SW 1271 (cell line): ENCODE results near the gene FAM200A.
"Not testable (repeated sequence)": the region's sequence is repeated elsewhere in the genome, so short reads cannot be mapped to it uniquely, and the experiment has no call there.

Source experiments
- DNase-seq, 2 experiments: peaks; one replicate each; lab custom pipeline; 2025; lab: John Stamatoyannopoulos, UW

Gene FAM200A

DNA sequence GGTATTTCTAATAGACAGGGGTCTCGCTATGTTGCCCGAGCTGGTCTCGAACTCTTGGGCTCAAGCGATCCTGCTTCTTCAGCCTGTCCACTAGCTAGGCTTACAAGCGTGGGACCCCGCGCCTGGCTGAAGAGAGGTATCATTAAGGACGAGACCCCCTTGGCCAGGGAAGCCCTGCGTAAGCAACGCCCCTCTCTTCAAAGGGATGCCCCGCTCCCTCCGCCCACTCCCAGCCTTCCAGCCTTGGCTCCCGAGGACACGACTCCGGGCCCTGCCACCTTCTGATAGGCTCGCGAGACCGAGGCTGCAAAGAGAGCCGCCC, 47.7 kb downstream of the FAM200A start:
- DNase-seq: peak in 1 of 2 experiments; percentile 95

DNA sequence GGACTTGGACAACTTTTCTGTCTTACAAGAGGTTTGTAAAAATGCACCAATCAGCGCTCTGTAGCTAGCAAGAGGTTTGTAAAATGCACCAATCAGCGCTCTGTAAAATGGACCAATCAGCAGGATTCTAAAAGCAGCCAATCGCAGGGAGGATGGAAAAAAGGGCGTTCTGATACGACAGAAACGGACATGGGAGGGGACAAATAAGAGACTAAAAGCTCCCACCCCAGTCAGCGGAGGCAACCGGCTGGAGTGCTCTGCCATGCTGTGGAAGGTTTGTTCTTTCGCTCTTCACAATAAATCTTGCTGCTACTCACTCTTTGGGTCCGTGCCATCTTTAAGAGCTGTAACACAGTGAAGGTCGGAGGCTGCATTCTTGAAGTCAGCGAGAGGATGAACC, 50.7 kb downstream of the FAM200A start:
- not testable (repeated sequence) for DNase-seq

DNA sequence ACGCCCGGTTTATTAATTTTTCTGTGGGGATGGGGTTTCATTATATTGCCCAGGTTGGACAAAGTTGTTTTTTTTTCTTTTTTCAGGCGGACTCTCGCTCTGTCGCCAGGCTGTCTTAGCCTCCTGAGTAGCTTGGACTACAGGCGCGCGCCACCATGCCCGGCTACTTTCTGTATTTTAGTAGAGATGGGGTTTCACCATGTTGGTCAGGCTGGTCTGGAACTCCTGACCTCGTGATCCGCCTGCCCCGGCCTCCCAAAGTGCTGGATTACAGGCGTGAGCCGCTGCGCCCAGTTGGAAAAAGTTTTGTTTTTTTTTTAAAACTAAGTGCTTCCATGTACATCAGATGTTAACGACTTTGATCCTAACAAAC, 51.3 kb downstream of the FAM200A start:
- no peak for DNase-seq

DNA sequence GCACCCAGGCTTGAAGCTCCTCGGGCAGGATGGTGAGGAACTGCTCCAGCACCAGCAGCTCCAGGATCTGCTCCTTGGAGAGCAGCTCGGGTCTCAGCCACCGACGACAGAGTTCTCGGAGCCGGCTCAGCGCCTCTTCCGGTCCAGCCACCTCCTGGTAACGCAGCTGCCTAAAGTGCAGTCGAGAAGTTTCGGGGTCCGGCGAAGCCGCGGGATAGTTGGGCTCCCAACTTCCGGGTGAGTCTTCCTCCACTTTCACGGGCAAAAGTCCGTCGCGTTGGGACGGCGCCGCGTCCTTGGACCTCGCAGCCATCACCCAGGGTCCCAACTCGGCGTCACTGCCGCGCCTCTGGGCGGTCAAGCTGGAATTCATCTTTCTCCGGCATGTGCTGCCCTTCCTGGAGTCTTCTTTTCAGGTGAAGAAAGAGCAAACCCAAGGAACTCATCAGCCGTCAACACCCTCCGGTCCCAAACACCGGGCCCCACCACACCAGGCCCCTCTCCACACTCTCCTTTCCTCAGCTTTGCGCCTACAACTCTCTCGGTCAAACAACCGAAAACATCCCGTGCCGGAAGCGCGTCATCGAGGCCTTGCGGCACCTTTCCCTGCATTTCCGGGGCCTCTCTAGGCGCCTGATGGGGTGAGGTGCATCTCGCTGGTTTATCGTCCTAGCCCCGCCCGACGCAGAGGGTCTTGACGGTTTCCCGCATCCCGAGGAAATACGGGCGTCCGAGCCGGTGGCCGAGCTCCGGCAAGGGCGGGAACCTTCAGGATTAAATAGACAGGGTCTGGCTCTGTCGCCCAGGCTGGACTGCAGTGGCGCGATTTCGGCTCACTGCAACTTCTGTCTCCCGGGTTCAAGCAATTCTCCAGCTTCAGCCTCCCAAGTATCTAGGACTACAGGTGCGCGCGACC, 51.9 kb downstream of the FAM200A start, which contains the start of gene ZNF394:
Gene ZNF394, minus strand, starts transcription at position 561 of the 916 bp plus-strand sequence. Its CDS starts 188 bp downstream, at position 373.
- DNase-seq: peak; percentile 87 to 92

DNA sequence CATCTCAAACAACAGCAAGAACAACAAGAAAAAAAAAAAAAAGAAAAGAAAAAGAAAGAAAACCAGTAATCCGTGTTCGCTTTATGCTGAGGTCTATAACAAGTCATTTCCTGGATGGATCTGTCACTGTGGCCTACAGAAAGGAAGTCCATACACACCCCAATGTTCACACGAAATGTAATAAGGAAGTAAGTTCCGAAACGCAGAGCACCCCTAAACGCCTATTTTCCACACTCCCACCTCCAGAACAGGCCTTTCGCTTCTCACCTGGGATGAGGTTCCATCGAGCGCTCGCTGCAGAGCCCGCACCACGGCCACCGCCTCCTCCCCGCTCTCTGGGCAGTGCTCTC, 52.6 kb downstream of the FAM200A start:
- DNase-seq: no peak

DNA sequence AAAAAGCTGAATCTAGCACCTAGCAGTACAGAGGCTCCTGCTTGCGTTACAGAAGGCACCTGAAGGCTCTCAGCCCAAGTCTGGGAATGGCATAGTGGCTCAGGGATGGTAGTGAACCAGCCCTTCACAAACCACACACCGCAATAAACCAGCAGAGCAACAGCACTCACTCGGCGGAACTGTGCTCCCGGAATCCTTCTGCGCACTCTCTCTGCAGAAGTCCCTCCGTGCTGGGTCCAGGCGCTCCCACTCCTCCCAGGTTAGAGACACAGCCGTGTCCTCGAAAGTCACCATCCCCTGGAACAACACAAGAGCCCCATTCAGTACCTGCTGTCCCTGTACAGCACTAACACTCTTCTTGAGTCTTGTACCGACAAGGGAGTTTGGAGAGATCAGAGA, 53.4 kb downstream of the FAM200A start:
- DNase-seq: no peak

DNA sequence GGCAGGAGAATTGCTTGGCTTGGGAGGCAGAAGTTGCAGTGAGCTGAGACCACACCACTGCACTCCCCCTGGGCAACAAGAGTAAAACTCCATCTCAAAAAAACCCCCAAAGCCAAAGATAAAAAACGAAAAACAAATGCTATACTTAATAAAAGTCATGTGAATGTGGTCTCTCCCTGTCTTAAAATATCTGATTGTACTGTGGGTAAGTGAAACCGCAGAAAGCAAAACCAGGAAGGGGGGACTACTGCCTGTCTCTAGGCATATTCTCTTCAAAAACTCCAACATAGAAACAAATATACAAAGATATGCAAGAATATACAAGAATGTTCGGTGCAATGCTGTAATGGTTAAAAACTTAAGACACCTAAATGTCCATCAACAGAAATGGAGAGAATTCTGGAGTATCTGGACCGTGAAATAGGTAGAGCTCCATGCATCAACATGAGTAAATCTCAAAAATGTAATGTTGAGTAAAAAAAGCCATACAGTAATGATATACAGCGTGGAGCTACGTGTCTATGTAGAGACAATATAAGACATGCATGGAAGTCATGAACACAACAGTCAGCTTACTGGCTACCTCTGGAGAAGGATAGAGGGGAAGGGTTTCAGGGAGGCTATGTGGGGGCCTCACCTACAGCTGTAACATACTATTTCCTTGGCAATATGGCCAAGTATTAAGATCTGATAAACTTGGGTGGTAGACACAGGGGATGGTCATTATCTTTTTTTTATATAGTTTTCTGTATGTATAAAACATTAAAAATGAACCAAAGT, 54.0 kb downstream of the FAM200A start:
- no peak for DNase-seq
